ENCODE results near the gene AVPI1.

Gene AVPI1

DNA sequence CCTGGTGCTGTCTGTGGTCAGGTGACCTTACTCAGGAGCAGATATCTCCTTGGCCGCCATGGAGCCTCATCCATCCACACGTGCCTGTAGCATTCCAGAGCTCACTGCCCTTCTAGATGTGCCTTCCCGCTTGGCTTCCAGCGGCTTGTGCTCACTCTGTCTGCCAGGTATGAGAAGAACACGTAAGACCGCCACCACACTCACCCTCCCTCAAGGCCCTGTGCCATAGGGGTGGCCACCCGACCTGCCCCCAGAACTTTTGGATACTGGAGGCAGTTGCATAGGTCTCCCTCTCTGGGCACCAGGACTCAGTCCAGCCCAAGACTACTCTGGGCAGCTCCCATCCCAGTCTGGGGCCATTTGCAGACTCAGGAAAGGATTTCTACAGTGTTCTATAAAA lies 30.6 kb upstream of the AVPI1 start:
- TF ChIP-seq ZNF274 (IDR thresholded peaks at IDR 0.05; ENCODE audit: low read depth, low read length), result no peak
- TF ChIP-seq YY1 (IDR thresholded peaks at IDR 0.05; ENCODE audit: insufficient read depth, insufficient read length), result no peak
- TF ChIP-seq SUZ12 (IDR thresholded peaks at IDR 0.05; ENCODE audit: extremely low read depth, insufficient read depth, insufficient read length), result no peak
- peaks cover 3% of the 10 kb centered on the region for H3K4me1 ChIP-seq (ENCODE audit: insufficient read depth, insufficient read length)
- no peak overlapping the region for H3K9ac ChIP-seq (ENCODE audit: insufficient read length, low read depth)
- peaks cover 25% of the 10 kb centered on the region for H3K36me3 ChIP-seq (ENCODE audit: insufficient read depth, insufficient read length, low read length)
- no peaks in the 10 kb centered on the region for H3K27me3 ChIP-seq (ENCODE audit: insufficient read depth, insufficient read length)
- no peak for DNase-seq (ENCODE audit: low read depth, low spot score)
- no peaks in the 10 kb centered on the region for H3K9me3 ChIP-seq (ENCODE audit: insufficient read depth, low read length)
- no peak overlapping the region for H3K4me3 ChIP-seq (ENCODE audit: insufficient read length, low read depth)

GRCh38 chr10:97715259-97715874 lies 28.3 kb upstream of the AVPI1 start:
- DNase-seq (ENCODE audit: low read depth, low spot score), result no peak
- Histone ChIP-seq H3K4me1 (ENCODE audit: insufficient read depth, insufficient read length) (peaks cover 3% of the 10 kb centered on the region), H3K9ac (ENCODE audit: insufficient read length, low read depth) (peak overlapping the region; percentile 97), H3K36me3 (ENCODE audit: insufficient read depth, insufficient read length, low read length) (peaks cover 25% of the 10 kb centered on the region), H3K27me3 (ENCODE audit: insufficient read depth, insufficient read length) (no peaks in the 10 kb centered on the region), H3K9me3 (ENCODE audit: insufficient read depth, low read length) (no peaks in the 10 kb centered on the region), H3K4me3 (ENCODE audit: insufficient read length, low read depth) (peak overlapping the region; percentile 86)
- TF ChIP-seq SUZ12 (IDR thresholded peaks at IDR 0.05; ENCODE audit: extremely low read depth, insufficient read depth, insufficient read length) (no peak), ZNF274 (IDR thresholded peaks at IDR 0.05; ENCODE audit: low read depth, low read length) (no peak), YY1 (IDR thresholded peaks at IDR 0.05; ENCODE audit: insufficient read depth, insufficient read length) (no peak)

- Histone ChIP-seq H3K9ac (ENCODE audit: insufficient read length, low read depth) (peak overlapping the region; percentile 97), H3K9me3 (ENCODE audit: insufficient read depth, low read length) (no peaks in the 10 kb centered on the region), H3K4me1 (ENCODE audit: insufficient read depth, insufficient read length) (peaks cover 3% of the 10 kb centered on the region), H3K27me3 (ENCODE audit: insufficient read depth, insufficient read length) (no peaks in the 10 kb centered on the region), H3K36me3 (ENCODE audit: insufficient read depth, insufficient read length, low read length) (peaks cover 25% of the 10 kb centered on the region), H3K4me3 (ENCODE audit: insufficient read length, low read depth) (peak overlapping the region; percentile 86)
- no peak for DNase-seq (ENCODE audit: low read depth, low spot score)
- TF ChIP-seq ZNF274 (IDR thresholded peaks at IDR 0.05; ENCODE audit: low read depth, low read length), result no peak
- TF ChIP-seq YY1 (IDR thresholded peaks at IDR 0.05; ENCODE audit: insufficient read depth, insufficient read length), result no peak
- no peak for TF ChIP-seq SUZ12 (IDR thresholded peaks at IDR 0.05; ENCODE audit: extremely low read depth, insufficient read depth, insufficient read length)
Measured at GRCh38 chr10:97714401-97715258, 27.6 kb upstream of the AVPI1 start.

GRCh38 chr10:97713826-97714400 lies 26.9 kb upstream of the AVPI1 start:
- H3K36me3 ChIP-seq (ENCODE audit: insufficient read depth, insufficient read length, low read length), result peaks cover 23% of the 10 kb centered on the region
- no peaks in the 10 kb centered on the region for H3K9me3 ChIP-seq (ENCODE audit: insufficient read depth, low read length)
- peak overlapping the region; percentile 97 for H3K9ac ChIP-seq (ENCODE audit: insufficient read length, low read depth)
- no peaks in the 10 kb centered on the region for H3K27me3 ChIP-seq (ENCODE audit: insufficient read depth, insufficient read length)
- peak; percentile 63 for DNase-seq (ENCODE audit: low read depth, low spot score)
- peaks cover 3% of the 10 kb centered on the region for H3K4me1 ChIP-seq (ENCODE audit: insufficient read depth, insufficient read length)
- no peak for TF ChIP-seq SUZ12 (IDR thresholded peaks at IDR 0.05; ENCODE audit: extremely low read depth, insufficient read depth, insufficient read length)
- TF ChIP-seq ZNF274 (IDR thresholded peaks at IDR 0.05; ENCODE audit: low read depth, low read length), result no peak
- no peak for TF ChIP-seq YY1 (IDR thresholded peaks at IDR 0.05; ENCODE audit: insufficient read depth, insufficient read length)
- H3K4me3 ChIP-seq (ENCODE audit: insufficient read length, low read depth), result peak overlapping the region; percentile 86

GRCh38 chr10:97713339-97713825 lies 26.3 kb upstream of the AVPI1 start, which contains the start of gene MARVELD1:
TSS of gene MARVELD1 (plus strand) at chr10:97713730. CDS start at chr10:97713877, 147 bp downstream.
- Histone ChIP-seq H3K4me1 (ENCODE audit: insufficient read depth, insufficient read length) (peaks cover under 1% of the 10 kb centered on the region), H3K9me3 (ENCODE audit: insufficient read depth, low read length) (no peaks in the 10 kb centered on the region), H3K27me3 (ENCODE audit: insufficient read depth, insufficient read length) (no peaks in the 10 kb centered on the region), H3K9ac (ENCODE audit: insufficient read length, low read depth) (peak within 1 kb of the TSS; percentile 97), H3K4me3 (ENCODE audit: insufficient read length, low read depth) (peak within 1 kb of the TSS; percentile 86), H3K36me3 (ENCODE audit: insufficient read depth, insufficient read length, low read length) (peaks cover 22% of the 10 kb centered on the region)
- DNase-seq (ENCODE audit: low read depth, low spot score), result no peak
- TF ChIP-seq YY1 (IDR thresholded peaks at IDR 0.05; ENCODE audit: insufficient read depth, insufficient read length) (no peak), ZNF274 (IDR thresholded peaks at IDR 0.05; ENCODE audit: low read depth, low read length) (no peak), SUZ12 (IDR thresholded peaks at IDR 0.05; ENCODE audit: extremely low read depth, insufficient read depth, insufficient read length) (no peak)

DNA sequence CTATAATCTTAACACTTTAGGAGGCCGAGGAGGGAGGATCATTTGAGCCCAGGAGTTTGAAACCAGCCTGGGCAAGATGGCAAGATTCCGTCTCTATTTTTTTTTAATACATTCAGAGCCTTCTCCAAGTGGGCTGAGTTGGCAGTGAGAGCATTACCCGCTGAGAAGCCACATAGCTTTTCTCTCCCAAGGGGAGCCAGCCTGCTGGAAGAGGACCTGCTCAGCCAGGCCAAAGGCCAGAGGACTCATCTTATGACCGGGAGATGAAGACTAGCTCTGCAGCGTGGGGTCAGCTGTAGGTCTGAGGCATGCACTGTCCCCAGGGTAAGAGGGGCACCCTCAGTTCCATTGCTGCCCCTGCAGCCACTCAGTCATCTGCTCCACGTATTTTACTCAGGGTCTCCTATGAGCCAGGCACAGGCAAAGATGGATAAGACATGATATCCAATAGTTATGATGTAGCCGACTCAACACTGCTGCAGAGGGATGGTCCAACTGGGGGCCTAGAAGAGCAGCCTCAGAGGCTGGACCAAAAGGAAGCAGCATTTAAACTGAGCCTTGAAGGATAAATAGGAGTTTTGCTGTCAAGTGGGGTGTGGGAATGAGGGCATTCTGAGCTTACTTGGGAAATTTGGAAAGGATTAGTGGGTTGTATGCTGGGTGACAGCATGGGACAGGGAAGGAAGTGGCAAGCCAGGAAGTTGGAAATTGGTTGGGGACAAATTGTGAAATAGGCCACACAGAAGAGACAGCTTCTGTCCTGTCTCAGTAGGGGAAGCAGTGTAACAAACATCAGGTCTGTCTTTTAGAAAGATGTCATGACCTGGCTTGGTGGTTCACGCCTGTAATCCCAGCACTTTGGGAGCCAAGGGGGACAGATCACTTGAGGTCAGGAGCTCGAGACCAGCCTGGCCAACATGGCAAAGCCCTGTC lies 24.9 kb upstream of the AVPI1 start:
- TF ChIP-seq ZNF274 (IDR thresholded peaks at IDR 0.05; ENCODE audit: low read depth, low read length), result no peak
- TF ChIP-seq SUZ12 (IDR thresholded peaks at IDR 0.05; ENCODE audit: extremely low read depth, insufficient read depth, insufficient read length), result no peak
- no peak for TF ChIP-seq YY1 (IDR thresholded peaks at IDR 0.05; ENCODE audit: insufficient read depth, insufficient read length)
- H3K9me3 ChIP-seq (ENCODE audit: insufficient read depth, low read length), result no peaks in the 10 kb centered on the region
- no peak overlapping the region for H3K9ac ChIP-seq (ENCODE audit: insufficient read length, low read depth)
- H3K27me3 ChIP-seq (ENCODE audit: insufficient read depth, insufficient read length), result no peaks in the 10 kb centered on the region
- no peak for DNase-seq (ENCODE audit: low read depth, low spot score)
- H3K4me3 ChIP-seq (ENCODE audit: insufficient read length, low read depth), result no peak overlapping the region
- no peaks in the 10 kb centered on the region for H3K4me1 ChIP-seq (ENCODE audit: insufficient read depth, insufficient read length)
- peaks cover 11% of the 10 kb centered on the region for H3K36me3 ChIP-seq (ENCODE audit: insufficient read depth, insufficient read length, low read length)

Measured in NT2/D1 (cell line).